H1 (cell line): ENCODE data around the gene GLRX5. TPM values are rescaled to one million over a fixed set of nuclear protein-coding genes. Genes with fewer than 3 reads are reported as not detected.

Source experiments
- ATF2 ChIP-seq: IDR thresholded peaks from 2 replicates; pipeline ENCODE4 v1.6.1; 2012; ENCODE audit warnings: low read length, inconsistent platforms
- BCL11A ChIP-seq, 2 experiments: IDR thresholded peaks; one replicate each; pipeline ENCODE4 v1.6.1; 2011; ENCODE audit warnings: low read depth in 2 of 2, low read length in 2 of 2, mild to moderate bottlenecking in 2 of 2
- FOSL1 ChIP-seq: IDR thresholded peaks from 2 replicates; pipeline ENCODE4 v1.6.1; 2011; ENCODE audit warnings: mild to moderate bottlenecking, low read depth, low read length, moderate library complexity; ENCODE audit not compliant: insufficient read depth
- GABPA ChIP-seq: IDR thresholded peaks from 2 replicates; pipeline ENCODE4 v1.6.1; 2011; ENCODE audit warnings: mild to moderate bottlenecking, low read length, moderate library complexity, borderline replicate concordance; ENCODE audit not compliant: insufficient read depth
- HDAC6 ChIP-seq: IDR thresholded peaks from one replicate; pipeline ENCODE4 v1.7.1; 2012; ENCODE audit warnings: low read depth, mild to moderate bottlenecking, inconsistent platforms, low read length, moderate library complexity
- KDM4A ChIP-seq: IDR thresholded peaks from one replicate; pipeline ENCODE4 v1.7.1; 2012; ENCODE audit warnings: low read depth, mild to moderate bottlenecking, moderate library complexity, low read length, inconsistent platforms; ENCODE audit not compliant: severe bottlenecking
- MAX ChIP-seq: IDR thresholded peaks from 2 replicates; pipeline ENCODE4 v1.6.1; 2012; ENCODE audit warnings: inconsistent platforms
- polyA plus RNA-seq, 7 experiments: library from polyadenylated mRNA; depleted of rRNA in 3 of 7; stranded (reverse) in 5 of 7; unstranded in 2 of 7; fragments of >200 nt in 5 of 7; fragments of 200-250 nt in 2 of 7; gene quantifications; 1 replicate in 5 of 7; 2 replicates in 1 of 7; 4 replicates in 1 of 7; pipeline versions ENCODE4 v1.2.1 to v1.2.3, GENCODE V29; 2011 to 2013; ENCODE audit warnings: missing spikeins in 2 of 7, mixed read lengths in 2 of 7
- total RNA-seq: library from RNA; stranded (reverse); fragmentation: NEBNext Ultra II Directional; extraction: Animal tissue kit (Norgen Biotek cat#: 25700); gene quantifications from 2 replicates; pipeline ENCODE4 v1.2.1, GENCODE V29; 2021

GLRX5 gene
- total and polyA plus RNA-seq, 2 of the 8 experiments (the other 6 are each of a cell fraction or from before 2014, with no cell fraction given) = 70.1 to 88.8 TPM

GRCh38 chr14:95493976-95494375, 40.9 kb upstream of the GLRX5 start (continued):
- TF ChIP-seq KDM4A (no peak), GABPA (no peak), HDAC6 (no peak), MAX (no peak), FOSL1 (no peak), ATF2 (no peak), BCL11A (IDR thresholded peaks at IDR 0.05; ENCODE audit: low read depth in 2 of 2, low read length in 2 of 2) (no peak)
